ENCODE data around the gene CKLF.
"Not testable (repeated sequence)": the region's sequence is repeated elsewhere in the genome, so short reads cannot be mapped to it uniquely, and the experiment has no call there.

The CKLF gene

DNA sequence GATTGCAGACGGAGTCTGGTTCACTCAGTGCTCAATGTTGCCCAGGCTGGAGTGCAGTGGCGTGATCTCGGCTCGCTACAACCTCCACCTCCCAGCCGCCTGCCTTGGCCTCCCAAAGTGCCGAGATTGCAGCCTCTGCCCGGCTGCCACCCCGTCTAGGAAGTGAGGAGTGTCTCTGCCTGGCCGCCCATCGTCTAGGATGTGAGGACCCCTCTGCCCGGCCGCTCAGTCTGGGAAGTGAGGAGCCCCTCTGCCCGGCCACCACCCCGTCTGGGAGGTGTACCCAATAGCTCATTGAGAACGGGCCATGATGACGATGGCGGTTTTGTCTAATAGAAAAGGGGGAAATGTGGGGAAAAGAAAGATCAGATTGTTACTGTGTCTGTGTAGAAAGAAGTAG, 38.0 kb upstream of the CKLF start:
- not testable (repeated sequence) for DNase-seq; H3K36me3 Mint-ChIP-seq (ENCODE audit: low read depth); H3K9me3 Mint-ChIP-seq; H3K27me3 Mint-ChIP-seq; H3K4me3 Mint-ChIP-seq; H3K27ac Mint-ChIP-seq
- H3K4me1 Mint-ChIP-seq (ENCODE audit: low read depth), result peaks cover 50% of the 10 kb centered on the region

DNA sequence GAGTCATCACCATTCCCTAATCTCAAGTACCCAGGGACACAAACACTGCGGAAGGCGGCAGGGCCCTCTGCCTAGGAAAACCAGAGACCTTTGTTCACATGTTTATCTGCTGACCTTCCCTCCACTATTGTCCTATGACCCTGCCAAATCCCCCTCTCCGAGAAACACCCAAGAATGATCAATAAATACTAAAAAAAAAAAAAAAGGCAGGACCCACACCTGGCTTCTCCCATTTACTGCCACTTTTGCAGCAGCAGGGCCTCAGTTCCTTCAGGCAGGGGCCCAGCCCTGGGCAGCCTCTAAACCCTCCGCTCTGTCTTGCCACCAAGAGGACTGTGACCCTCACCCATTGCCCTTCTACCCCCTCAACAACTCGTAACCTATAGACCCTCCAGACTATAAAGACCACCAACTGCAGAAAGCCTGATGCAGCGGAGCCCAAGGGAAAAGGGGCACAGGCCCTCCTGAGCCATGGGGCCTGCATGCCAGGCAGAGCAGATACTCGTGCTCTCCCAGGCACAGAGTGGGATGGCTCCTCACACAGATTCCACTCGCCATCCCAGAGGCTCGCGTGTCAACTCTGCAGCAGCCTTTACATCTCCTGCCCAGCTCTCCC, 37.3 kb upstream of the CKLF start:
- H3K36me3 Mint-ChIP-seq (ENCODE audit: low read depth); DNase-seq; H3K9me3 Mint-ChIP-seq; H3K4me3 Mint-ChIP-seq; H3K27me3 Mint-ChIP-seq: not testable (repeated sequence)
- H3K4me1 Mint-ChIP-seq (ENCODE audit: low read depth), result peaks cover 57% of the 10 kb centered on the region
- peak overlapping the region; percentile 95 for H3K27ac Mint-ChIP-seq

DNA sequence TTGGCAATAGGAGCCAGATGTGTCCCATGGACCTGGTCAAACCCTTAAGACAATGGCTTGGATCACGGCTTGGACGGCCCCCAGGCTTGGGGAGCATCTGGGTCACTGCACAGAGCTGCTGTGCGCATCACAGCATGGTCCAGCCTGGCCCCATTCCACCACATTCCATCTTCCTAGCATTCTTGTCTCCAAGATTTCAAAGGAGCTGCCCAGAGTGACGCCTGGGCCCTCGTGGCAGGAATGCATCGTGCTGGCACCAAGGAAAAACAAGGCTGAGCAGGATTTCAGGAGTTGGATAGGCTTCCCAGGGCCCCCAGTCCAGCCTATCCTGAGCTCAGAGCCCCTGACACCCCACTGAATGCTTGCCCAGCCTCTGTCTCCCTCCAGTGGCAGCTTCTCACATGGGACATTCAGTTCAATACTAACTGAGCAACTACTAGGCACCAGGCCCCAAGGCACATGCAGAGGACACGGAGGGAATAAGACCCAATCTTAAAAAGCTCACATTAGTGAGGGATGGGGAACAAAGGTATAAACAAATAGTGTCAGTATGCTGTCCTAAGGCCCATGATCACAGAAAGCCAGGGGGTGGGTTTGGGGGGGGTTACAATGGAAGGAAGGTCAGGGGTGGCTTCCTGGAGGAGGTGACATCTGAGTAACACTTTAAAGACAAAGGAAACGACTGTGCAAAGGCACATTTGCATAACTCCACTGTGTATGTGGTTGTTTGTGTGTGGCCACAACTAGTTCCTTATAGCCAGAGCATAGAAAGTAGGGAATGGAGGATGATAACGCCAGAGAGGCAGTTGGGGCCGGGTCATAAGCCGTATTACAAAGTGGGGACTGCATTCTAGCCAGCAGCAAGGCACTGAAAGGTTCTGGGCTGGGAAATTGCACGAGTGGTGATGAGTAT, 36.5 kb upstream of the CKLF start:
- H3K36me3 Mint-ChIP-seq (ENCODE audit: low read depth), result no peaks in the 10 kb centered on the region
- peaks cover 65% of the 10 kb centered on the region for H3K4me1 Mint-ChIP-seq (ENCODE audit: low read depth)
- H3K4me3 Mint-ChIP-seq, result peak overlapping the region; percentile 42
- no peaks in the 10 kb centered on the region for H3K9me3 Mint-ChIP-seq
- no peaks in the 10 kb centered on the region for H3K27me3 Mint-ChIP-seq
- H3K27ac Mint-ChIP-seq, result peak overlapping the region; percentile 95
- no peak for DNase-seq

DNA sequence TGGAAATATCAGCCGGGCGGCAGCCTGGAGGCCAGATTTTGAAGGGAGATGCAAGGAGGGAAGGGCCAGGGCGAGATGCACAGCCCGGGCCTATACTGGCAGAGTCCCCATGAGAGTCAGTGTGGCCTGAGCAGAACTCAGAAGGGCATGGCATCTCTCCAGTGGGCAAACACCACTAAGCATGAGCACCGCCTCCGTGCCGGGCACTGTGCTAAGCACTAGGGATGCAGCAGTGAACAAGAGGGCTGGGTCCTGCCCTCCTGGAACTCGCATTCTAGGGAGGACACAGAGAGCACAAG, 35.9 kb upstream of the CKLF start:
- H3K4me3 Mint-ChIP-seq, result peak overlapping the region; percentile 42
- peak overlapping the region; percentile 95 for H3K27ac Mint-ChIP-seq
- H3K36me3 Mint-ChIP-seq (ENCODE audit: low read depth), result no peaks in the 10 kb centered on the region
- no peak for DNase-seq
- no peaks in the 10 kb centered on the region for H3K27me3 Mint-ChIP-seq
- H3K4me1 Mint-ChIP-seq (ENCODE audit: low read depth), result peaks cover 71% of the 10 kb centered on the region
- no peaks in the 10 kb centered on the region for H3K9me3 Mint-ChIP-seq

DNA sequence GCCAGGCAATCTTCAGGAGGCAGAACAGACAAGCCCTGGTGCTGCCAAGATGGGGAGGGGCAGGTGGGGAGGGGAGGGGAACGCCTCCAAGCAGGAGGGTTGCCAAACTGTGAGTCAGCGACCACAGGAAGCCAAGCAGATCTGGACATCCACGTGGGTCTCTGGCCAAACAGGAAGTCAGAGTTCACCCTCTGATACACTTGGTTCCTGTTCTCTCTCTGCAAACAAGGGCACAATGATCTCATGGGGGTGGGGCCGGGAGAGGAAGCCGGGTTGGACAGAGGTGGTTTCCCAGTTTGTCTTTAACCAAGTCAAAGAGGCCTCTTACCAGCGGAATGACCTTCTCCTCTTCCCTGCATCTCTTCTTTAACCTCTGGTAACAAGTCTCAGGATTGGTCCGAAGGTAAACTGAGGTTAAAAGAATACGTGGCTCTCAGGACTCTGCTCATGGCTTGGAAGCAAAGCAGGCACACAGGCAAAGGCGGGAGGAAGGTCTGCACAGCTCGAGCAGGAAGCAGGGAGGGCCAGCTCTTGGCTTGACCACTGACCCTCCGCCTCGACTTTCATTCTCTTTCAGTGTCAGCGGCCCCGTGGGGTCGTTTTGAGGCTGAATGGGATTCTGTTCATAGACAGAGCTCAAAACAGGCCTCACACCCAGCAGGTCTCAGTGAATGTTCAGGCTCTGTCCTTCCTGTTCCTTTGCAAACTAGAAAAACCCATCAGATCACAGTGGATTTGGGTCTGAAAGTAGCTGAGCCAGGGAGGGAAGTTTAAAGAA, 35.4 kb upstream of the CKLF start:
- Mint-ChIP-seq H3K4me1 (ENCODE audit: low read depth) (peaks cover 74% of the 10 kb centered on the region), H3K9me3 (no peaks in the 10 kb centered on the region), H3K4me3 (peak overlapping the region; percentile 78), H3K27me3 (no peaks in the 10 kb centered on the region), H3K27ac (peak overlapping the region; percentile 95), H3K36me3 (ENCODE audit: low read depth) (no peaks in the 10 kb centered on the region)
- DNase-seq, result peak; percentile 79

DNA sequence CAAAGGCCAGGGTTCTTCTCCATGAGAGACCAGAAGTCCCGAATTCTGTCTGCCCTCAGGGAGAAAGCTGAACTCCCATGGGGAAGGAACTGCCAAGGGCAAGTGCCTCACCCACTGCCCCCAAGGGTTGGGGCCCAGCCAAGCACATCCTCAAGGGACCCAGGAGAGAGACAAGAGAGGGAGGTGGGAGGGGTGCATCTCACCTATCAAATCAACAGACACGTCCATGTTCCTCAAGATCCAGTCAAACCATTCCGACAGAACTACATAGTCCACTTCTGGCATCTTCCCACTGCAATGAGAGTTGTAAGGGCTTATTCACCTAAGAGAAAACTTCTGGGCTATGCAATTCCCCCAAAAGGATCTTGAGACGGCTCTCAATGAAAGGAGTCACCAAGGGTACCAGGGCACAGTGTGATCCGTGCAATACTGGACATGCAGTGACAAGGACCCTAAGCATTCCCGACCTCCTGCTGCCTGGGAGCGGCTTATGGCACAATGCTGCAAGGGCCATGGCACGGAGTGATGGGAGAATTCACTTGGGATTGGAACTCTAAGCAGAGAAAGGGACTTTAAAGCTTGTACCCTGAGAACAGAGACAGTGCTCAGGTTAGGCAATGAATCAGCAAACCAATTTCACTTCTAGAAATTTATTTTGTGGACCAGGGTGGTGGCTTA, 34.7 kb upstream of the CKLF start:
- no peak for DNase-seq
- Mint-ChIP-seq H3K27ac (peak overlapping the region; percentile 95), H3K36me3 (ENCODE audit: low read depth) (no peaks in the 10 kb centered on the region), H3K9me3 (no peaks in the 10 kb centered on the region), H3K4me3 (peak overlapping the region; percentile 78), H3K4me1 (ENCODE audit: low read depth) (peaks cover 80% of the 10 kb centered on the region), H3K27me3 (no peaks in the 10 kb centered on the region)

DNA sequence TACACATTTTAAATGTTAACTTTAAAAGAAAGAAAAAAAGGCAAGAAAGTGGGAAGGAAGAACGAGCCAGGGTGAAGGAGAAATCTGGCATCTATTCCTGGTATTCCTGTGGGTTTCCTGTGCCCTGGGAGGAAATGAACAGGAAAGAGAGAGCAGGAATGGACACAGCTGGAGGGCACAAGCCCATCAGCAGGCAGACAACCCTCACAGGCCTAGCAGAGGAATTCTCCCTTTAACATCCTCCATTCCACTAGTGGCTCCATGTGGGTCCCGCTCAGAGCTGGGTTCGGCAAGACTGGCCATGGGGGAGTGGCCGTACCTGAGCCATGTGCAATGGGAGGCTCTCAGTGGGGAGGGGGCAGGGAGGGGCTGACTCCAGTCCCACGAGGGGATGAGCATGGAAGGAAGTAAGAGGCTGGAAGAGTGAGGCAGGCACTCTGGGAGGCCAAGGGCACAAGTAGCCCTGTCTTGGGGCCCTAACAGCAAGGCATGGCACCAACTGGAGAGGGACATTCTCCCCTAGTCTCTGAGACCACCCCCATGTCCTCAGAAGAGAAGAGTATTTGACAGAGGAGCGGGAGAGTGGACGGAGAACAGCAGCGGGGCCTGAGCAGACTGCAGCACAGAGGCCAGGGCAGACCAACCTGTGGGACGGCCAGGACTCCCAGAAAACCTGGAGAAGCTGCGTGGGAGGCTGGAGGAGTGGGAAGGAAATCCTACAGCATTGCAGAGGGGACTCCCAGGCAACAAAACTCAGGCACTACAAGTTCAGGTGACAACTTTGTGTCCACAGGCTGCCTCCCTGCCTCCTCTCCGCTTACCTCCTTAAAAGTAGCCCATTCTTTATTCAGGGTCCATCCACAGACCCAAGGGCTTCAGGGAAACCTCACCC, 32.6 kb upstream of the CKLF start:
- no peaks in the 10 kb centered on the region for H3K9me3 Mint-ChIP-seq
- DNase-seq, result no peak
- no peaks in the 10 kb centered on the region for H3K27me3 Mint-ChIP-seq
- peak overlapping the region; percentile 75 for H3K27ac Mint-ChIP-seq
- no peaks in the 10 kb centered on the region for H3K36me3 Mint-ChIP-seq (ENCODE audit: low read depth)
- peaks cover 94% of the 10 kb centered on the region for H3K4me1 Mint-ChIP-seq (ENCODE audit: low read depth)
- no peak overlapping the region for H3K4me3 Mint-ChIP-seq

DNA sequence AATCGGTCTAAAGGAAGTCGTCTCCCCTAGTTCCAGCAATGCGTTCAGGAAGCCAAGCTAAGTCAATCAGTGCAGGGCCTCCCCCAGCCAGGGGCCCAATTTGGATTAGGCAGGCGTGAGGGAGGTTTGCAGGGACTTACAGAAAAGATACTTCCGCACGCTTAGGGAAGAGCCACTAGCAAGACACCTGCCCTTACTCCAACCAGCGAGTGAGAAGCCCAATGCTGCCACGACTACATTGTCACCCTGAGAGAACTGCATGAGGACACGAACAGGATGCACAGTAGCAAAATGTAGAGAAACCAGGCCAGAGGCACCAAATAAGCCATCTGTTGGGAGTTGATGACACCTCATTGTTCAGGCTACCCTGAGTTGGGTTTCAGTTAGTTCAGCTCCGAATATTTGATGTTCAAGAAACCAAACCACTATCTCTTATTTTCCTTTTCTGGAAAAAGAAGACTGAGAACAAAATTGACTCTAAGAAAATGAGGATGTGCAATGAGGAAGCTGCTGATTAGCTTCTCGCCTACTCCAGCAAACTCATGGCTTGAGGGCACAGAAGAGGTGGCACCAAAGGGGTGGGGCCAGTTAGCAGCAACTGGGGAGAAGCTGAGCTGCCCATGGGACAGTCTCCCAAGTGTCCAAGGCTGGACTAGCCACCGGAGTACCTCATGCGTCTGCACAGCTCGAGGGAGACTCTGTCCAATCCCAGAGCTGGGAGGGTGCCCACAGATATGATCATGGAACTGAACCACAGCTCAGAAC, 31.8 kb upstream of the CKLF start:
- H3K36me3 Mint-ChIP-seq (ENCODE audit: low read depth), result no peaks in the 10 kb centered on the region
- no peaks in the 10 kb centered on the region for H3K9me3 Mint-ChIP-seq
- H3K4me3 Mint-ChIP-seq, result no peak overlapping the region
- peak overlapping the region; percentile 75 for H3K27ac Mint-ChIP-seq
- no peaks in the 10 kb centered on the region for H3K27me3 Mint-ChIP-seq
- H3K4me1 Mint-ChIP-seq (ENCODE audit: low read depth), result peaks cover 95% of the 10 kb centered on the region
- DNase-seq, result peak; percentile 43

DNA sequence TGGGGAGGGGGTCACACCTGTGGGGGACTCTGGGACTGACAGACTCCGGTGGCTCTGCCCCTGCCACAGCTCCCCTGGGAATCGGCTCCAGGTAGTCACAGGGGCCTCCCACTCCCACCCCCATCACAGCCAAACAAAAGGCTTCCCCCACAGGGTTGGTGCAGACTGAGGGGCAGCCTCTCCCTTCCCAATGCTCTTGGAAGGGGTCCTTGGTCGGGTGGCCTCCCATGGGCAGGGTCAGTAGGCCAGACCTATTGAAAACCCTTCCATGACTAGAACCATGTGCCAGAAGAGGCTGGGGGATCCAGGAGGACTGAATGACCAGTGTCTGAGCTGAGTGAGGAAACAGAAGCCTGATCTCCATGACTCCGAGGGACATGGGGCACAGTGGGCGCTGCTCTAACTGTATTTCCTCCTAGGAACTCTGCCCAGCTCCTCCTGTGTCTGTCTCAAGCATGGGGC, 31.1 kb upstream of the CKLF start:
- no peak for DNase-seq
- H3K9me3 Mint-ChIP-seq, result no peaks in the 10 kb centered on the region
- H3K27me3 Mint-ChIP-seq, result no peaks in the 10 kb centered on the region
- H3K27ac Mint-ChIP-seq, result peak overlapping the region; percentile 96
- H3K4me1 Mint-ChIP-seq (ENCODE audit: low read depth), result peaks cover 95% of the 10 kb centered on the region
- H3K4me3 Mint-ChIP-seq, result peak overlapping the region; percentile 52
- no peaks in the 10 kb centered on the region for H3K36me3 Mint-ChIP-seq (ENCODE audit: low read depth)

DNA sequence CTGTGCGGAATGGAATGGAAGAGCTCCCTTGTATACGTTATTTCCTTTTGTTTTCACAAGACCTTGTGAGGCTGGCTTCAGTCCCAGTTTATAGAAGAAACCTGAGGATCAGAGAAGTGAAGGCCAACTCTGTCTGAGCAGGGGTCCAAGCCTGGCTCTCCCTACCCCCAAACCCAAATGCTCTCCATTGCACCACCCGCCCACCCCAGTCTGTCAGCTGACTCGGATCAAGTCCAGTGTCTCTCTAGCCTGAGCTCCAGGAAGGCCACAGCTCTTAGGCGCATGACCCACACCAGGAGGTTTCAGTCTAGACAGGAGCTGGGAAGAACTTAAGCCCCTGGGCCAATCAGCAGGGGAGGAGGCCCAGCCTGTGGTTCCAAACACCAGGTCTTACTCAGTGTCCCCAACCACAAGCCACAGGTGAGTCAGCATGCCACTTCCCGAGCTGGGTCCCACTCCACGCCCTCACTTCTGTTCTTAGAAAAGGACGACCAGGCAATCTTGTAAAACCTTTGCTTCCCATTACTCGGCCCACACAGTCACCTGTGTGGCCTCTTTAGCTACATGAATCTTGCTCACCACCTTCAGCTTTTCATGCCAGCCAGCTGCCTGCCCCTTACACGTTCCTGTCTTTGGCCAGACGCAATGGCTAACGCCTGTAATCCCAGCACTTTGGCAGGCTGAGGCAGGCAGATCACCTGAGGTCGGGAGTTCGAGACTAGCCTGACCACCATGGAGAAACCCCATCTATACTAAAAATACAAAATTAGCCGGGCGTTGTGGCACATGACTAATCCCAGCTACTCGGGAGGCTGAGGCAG, 30.2 kb upstream of the CKLF start:
- peak overlapping the region; percentile 52 for H3K4me3 Mint-ChIP-seq
- H3K9me3 Mint-ChIP-seq, result no peaks in the 10 kb centered on the region
- peak; percentile 93 for DNase-seq
- no peaks in the 10 kb centered on the region for H3K27me3 Mint-ChIP-seq
- H3K36me3 Mint-ChIP-seq (ENCODE audit: low read depth), result no peaks in the 10 kb centered on the region
- H3K4me1 Mint-ChIP-seq (ENCODE audit: low read depth), result peaks cover 86% of the 10 kb centered on the region
- peak overlapping the region; percentile 96 for H3K27ac Mint-ChIP-seq

DNA sequence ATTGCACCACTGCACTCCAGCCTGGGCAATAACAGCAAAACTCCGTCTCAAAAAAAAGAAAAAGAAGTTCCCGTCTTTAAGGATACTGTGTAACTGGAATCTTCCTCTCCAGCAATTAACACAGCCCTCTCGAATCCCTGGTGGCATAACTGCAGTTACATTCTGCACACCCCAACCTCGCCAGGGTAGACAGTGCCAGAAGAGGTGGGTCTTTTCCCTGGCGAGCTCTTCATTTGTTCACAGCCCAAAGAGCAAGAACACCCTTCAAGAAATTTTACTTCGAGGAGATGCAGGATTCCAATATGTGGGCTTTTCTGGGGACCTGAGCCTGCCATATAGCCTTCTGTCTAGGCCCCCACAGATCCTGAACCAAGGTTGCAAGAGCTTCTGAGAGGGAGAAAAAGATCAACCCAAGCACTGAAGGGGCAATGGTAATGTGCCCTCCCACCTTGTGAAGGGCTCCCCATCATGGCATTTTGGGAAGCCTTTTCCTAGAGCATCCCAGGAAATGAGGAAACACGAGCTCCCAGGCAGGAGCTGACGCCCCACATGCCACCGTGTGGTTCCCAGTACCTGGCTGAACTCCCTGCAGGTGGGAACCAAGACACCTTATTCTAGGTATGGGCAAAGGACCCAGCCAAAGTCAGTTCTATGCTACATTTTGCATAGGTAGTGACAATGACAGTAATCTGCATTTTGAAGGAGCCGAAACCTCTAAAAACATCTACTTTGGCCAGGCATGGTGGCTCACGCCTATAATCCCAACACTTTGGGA, 29.4 kb upstream of the CKLF start:
- DNase-seq, result no peak
- H3K4me1 Mint-ChIP-seq (ENCODE audit: low read depth), result peaks cover 79% of the 10 kb centered on the region
- peak overlapping the region; percentile 52 for H3K4me3 Mint-ChIP-seq

DNA sequence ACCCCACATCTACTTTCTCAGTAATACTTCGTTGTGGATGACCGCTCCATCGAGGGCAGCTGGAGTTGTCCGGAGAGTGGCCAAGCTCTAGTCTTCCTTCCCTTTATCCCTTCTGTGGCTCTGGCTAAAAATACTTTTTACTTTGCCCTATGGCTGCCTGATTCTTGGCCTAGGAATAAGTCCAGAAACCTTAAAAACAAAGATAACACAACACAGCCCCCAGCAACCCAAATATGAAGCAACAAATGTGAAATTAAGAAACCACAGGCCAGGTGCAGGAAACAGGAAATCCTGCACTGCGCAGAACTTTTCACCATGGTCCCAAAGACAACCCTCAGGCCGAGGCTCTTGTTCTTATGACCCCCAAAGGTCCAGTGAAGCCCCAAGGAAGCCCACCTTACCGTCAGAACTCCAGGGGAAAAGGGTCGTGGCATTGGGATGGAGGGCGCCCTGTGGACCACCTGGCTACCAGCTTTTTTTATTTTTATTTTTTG, 28.5 kb upstream of the CKLF start:
- H3K9me3 Mint-ChIP-seq, result no peaks in the 10 kb centered on the region
- H3K36me3 Mint-ChIP-seq (ENCODE audit: low read depth), result no peaks in the 10 kb centered on the region
- H3K27ac Mint-ChIP-seq, result peak overlapping the region; percentile 87
- no peaks in the 10 kb centered on the region for H3K27me3 Mint-ChIP-seq
- peaks cover 73% of the 10 kb centered on the region for H3K4me1 Mint-ChIP-seq (ENCODE audit: low read depth)
- peak overlapping the region; percentile 56 for H3K4me3 Mint-ChIP-seq
- no peak for DNase-seq

More for the DNA sequence above, 29.4 kb upstream of the CKLF start:
- H3K9me3 Mint-ChIP-seq, result no peaks in the 10 kb centered on the region
- peak overlapping the region; percentile 96 for H3K27ac Mint-ChIP-seq
- no peaks in the 10 kb centered on the region for H3K36me3 Mint-ChIP-seq (ENCODE audit: low read depth)
- H3K27me3 Mint-ChIP-seq, result no peaks in the 10 kb centered on the region

All from activated T-cell treated with anti-CD3 and anti-CD28 coated beads, Interleukin-2, amount 50 U/mL, for 24 hours (primary cell).